Endothelial cell of umbilical vein (primary cell): ENCODE measurements around the gene PLOD1.

Experiments
- CTCF ChIP-seq, 2 donors: IDR thresholded peaks; 1 replicate in 1 of 2; 2 replicates in 1 of 2; pipeline ENCODE4 v1.5.1; 2011; ENCODE audit warnings: low read length in 2 of 2, mild to moderate bottlenecking in 2 of 2, moderate library complexity in 2 of 2, control low read depth in 1 of 2, inconsistent platforms in 1 of 2, low read depth in 1 of 2; ENCODE audit not compliant: insufficient read depth in 1 of 2; ENCODE audit errors: extremely low read depth in 1 of 2
- POLR2AphosphoS5 ChIP-seq: IDR thresholded peaks from 2 replicates; pipeline ENCODE4 v1.6.1; 2012; ENCODE audit warnings: low read depth, mild to moderate bottlenecking, control low read depth, low read length, moderate library complexity; ENCODE audit not compliant: insufficient read depth

- TF ChIP-seq CTCF (IDR thresholded peaks at IDR 0.05; ENCODE audit: extremely low read depth in 1 of 2, insufficient read depth in 1 of 2, low read depth in 1 of 2, low read length in 2 of 2) (no peak), POLR2AphosphoS5 (no peak)
Measured at GRCh38 chr1:11979851-11980675, 45.5 kb downstream of the PLOD1 start, which contains the start of gene MFN2.
